A549 (cell line): ENCODE data around the gene PDIK1L. TPM values are rescaled to one million over a fixed set of nuclear protein-coding genes. Genes with fewer than 3 reads are reported as not detected.

ENCODE experiments used
- ATAC-seq, 2 experiments: fragments of 200-7000 bp in 1 of 2; fragments of >200 bp in 1 of 2; cut with Nextera tagmentation in 1 of 2; cut with Tn5 transposase in 1 of 2; 3 replicates each; pipeline versions ENCODE4 v1.8.0 to v1.9.1; 2018 to 2020; ENCODE audit warnings: mild to moderate bottlenecking in 1 of 2, moderate library complexity in 1 of 2
- CTCF ChIA-PET: fragments of 300-600 bp; sonication (Branson Sonifier 250); formaldehyde crosslinking; extraction: SDS; loops from one replicate; lab custom pipeline; 2021; ENCODE audit warnings: antibody characterized with exemption, inconsistent platforms; lab: Yijun Ruan, JAX
- POLR2A ChIA-PET: fragments of 350-600 bp; formaldehyde crosslinking; extraction: SDS; loops from one replicate; lab custom pipeline; 2021; ENCODE audit warnings: antibody characterized with exemption, inconsistent platforms; lab: Yijun Ruan, JAX
- DNase-seq, 2 experiments: peaks; one replicate each; pipeline versions ENCODE4 v3.0.0 to v3.0.0-alpha.2; 2011 to 2016; ENCODE audit warnings: low read depth in 1 of 2, low spot score in 1 of 2
- FAIRE-seq: peaks from 2 replicates; lab custom pipeline; 2011; peaks lifted over from hg19 to GRCh38; lab: Jason Lieb, UNC
- H3K27ac ChIP-seq, 2 experiments: fragments of >200 bp; sonication (Bioruptor Twin); formaldehyde crosslinking; 3 replicates each; pipeline ENCODE4 v1.5.1; 2016 to 2017
- H3K4me1 ChIP-seq: fragments of >200 bp; sonication (Bioruptor Twin); formaldehyde crosslinking; 3 replicates; pipeline ENCODE4 v1.6.1; 2016
- H3K4me2 ChIP-seq: fragments of >200 bp; sonication (Bioruptor Twin); formaldehyde crosslinking; 3 replicates; pipeline ENCODE4 v1.6.1; 2016
- H3K4me3 ChIP-seq: fragments of >200 bp; sonication (Bioruptor Twin); formaldehyde crosslinking; 3 replicates; pipeline ENCODE4 v1.5.1; 2016
- H3K9me3 ChIP-seq: fragments of >200 bp; sonication (Bioruptor Twin); formaldehyde crosslinking; 3 replicates; pipeline ENCODE4 v1.6.1; 2016
- ATOH8 ChIP-seq: fragments of 250-450 bp; sonication (Bioruptor Pico); IDR thresholded peaks from 2 replicates; pipeline ENCODE4 v1.5.0; 2020; ENCODE audit warnings: low read depth, mild to moderate bottlenecking, moderate library complexity
- BCL3 ChIP-seq: fragments of >200 bp; sonication (Bioruptor Twin); formaldehyde crosslinking; IDR thresholded peaks from 3 replicates; pipeline ENCODE4 v1.6.1; 2016
- BHLHE40 ChIP-seq: IDR thresholded peaks from 2 replicates; pipeline ENCODE4 v1.6.1; 2012; ENCODE audit warnings: low read depth, low read length, inconsistent platforms
- CBX8 ChIP-seq: fragments of 200-600 bp; sonication (generic); IDR thresholded peaks from 2 replicates; pipeline ENCODE4 v1.6.1; 2016
- CHD2 ChIP-seq: fragments of 150-350 bp; IDR thresholded peaks from 2 replicates; pipeline ENCODE4 v1.6.1; 2014; ENCODE audit warnings: low read length; ENCODE audit not compliant: partially characterized antibody
- CHD4 ChIP-seq: fragments of 200-600 bp; sonication (generic); IDR thresholded peaks from 2 replicates; pipeline ENCODE4 v1.6.1; 2016; ENCODE audit warnings: antibody characterized with exemption, mild to moderate bottlenecking, borderline replicate concordance
- CTCF ChIP-seq: fragments of >200 bp; sonication (Bioruptor Twin); formaldehyde crosslinking; IDR thresholded peaks from 3 replicates; pipeline ENCODE4 v1.5.1; 2016
- EHF ChIP-seq: fragments of 250-450 bp; sonication (Bioruptor Pico); IDR thresholded peaks from 2 replicates; pipeline ENCODE4 v1.5.0; 2020; ENCODE audit warnings: mild to moderate bottlenecking
- EHMT2 ChIP-seq: fragments of 200-600 bp; sonication (generic); IDR thresholded peaks from 2 replicates; pipeline ENCODE4 v1.6.1; 2016; ENCODE audit warnings: antibody characterized with exemption, low read depth, mild to moderate bottlenecking, moderate library complexity
- ELK1 ChIP-seq: fragments of 150-350 bp; IDR thresholded peaks from 2 replicates; pipeline ENCODE4 v1.6.1; 2014; ENCODE audit warnings: low read depth, mild to moderate bottlenecking, low read length
- FOXS1 ChIP-seq: fragments of 250-450 bp; sonication (Bioruptor Pico); IDR thresholded peaks from 2 replicates; pipeline ENCODE4 v1.5.0; 2020; ENCODE audit warnings: mild to moderate bottlenecking, moderate library complexity
- GATA3 ChIP-seq: IDR thresholded peaks from 2 replicates; pipeline ENCODE4 v1.6.1; 2012; ENCODE audit warnings: borderline replicate concordance
- HEYL ChIP-seq: fragments of 250-450 bp; sonication (Bioruptor Pico); IDR thresholded peaks from 2 replicates; pipeline ENCODE4 v1.8.0; 2021; ENCODE audit warnings: mild to moderate bottlenecking, moderate library complexity
- HMGXB4 ChIP-seq: fragments of 250-450 bp; sonication (Bioruptor Pico); IDR thresholded peaks from 2 replicates; pipeline ENCODE4 v1.5.0; 2021; ENCODE audit warnings: mild to moderate bottlenecking, moderate library complexity, borderline replicate concordance
- HOXA7 ChIP-seq: fragments of 250-450 bp; sonication (Bioruptor Pico); IDR thresholded peaks from 2 replicates; pipeline ENCODE4 v1.5.0; 2020; ENCODE audit warnings: mild to moderate bottlenecking, moderate library complexity
- KDM5A ChIP-seq: fragments of 200-600 bp; sonication (generic); IDR thresholded peaks from 2 replicates; pipeline ENCODE4 v1.6.1; 2016; ENCODE audit warnings: antibody characterized with exemption, mild to moderate bottlenecking
- NPAS2 ChIP-seq: fragments of 250-450 bp; sonication (Bioruptor Pico); IDR thresholded peaks from 2 replicates; pipeline ENCODE4 v1.8.0; 2022; ENCODE audit warnings: mild to moderate bottlenecking, moderate library complexity, borderline replicate concordance
- NR3C1 ChIP-seq: fragments of >200 bp; sonication (Bioruptor Twin); formaldehyde crosslinking; IDR thresholded peaks from 3 replicates; pipeline ENCODE4 v1.6.1; 2017
- PBX3 ChIP-seq: IDR thresholded peaks from 2 replicates; pipeline ENCODE4 v1.6.1; 2012
- POLR2AphosphoS2 ChIP-seq: conservative IDR thresholded peaks from 2 replicates; pipeline ENCODE4 v1.6.1; 2012; ENCODE audit warnings: low read length, improper control_type of control experiment, inconsistent platforms
- RARB ChIP-seq: fragments of 250-450 bp; sonication (Bioruptor Pico); IDR thresholded peaks from 2 replicates; pipeline ENCODE4 v1.8.0; 2021; ENCODE audit warnings: mild to moderate bottlenecking, moderate library complexity
- RCOR1 ChIP-seq: fragments of 150-350 bp; IDR thresholded peaks from 2 replicates; pipeline ENCODE4 v1.6.1; 2014; ENCODE audit warnings: antibody characterized with exemption, low read length, low read depth
- SREBF2 ChIP-seq: fragments of 450-650 bp; IDR thresholded peaks from 2 replicates; pipeline ENCODE4 v1.6.1; 2014; ENCODE audit warnings: mild to moderate bottlenecking, moderate library complexity
- TFCP2L1 ChIP-seq: fragments of 250-450 bp; sonication (Bioruptor Pico); IDR thresholded peaks from 2 replicates; pipeline ENCODE4 v1.5.0; 2021; ENCODE audit warnings: mild to moderate bottlenecking
- USF2 ChIP-seq: fragments of 450-650 bp; IDR thresholded peaks from 2 replicates; pipeline ENCODE4 v1.6.1; 2014; ENCODE audit warnings: antibody characterized with exemption
- ZNF302 ChIP-seq: fragments of 250-450 bp; sonication (Bioruptor Pico); IDR thresholded peaks from 2 replicates; pipeline ENCODE4 v1.9.0; 2021; ENCODE audit warnings: inconsistent platforms, mild to moderate bottlenecking, moderate library complexity
- WGBS: methylation state at CpG from one replicate; pipeline ENCODE4 v1.1.6; 2017; ENCODE audit errors: missing lambda C conversion rate; 5-methylcytosine and 5-hydroxymethylcytosine counted together
- polyA plus RNA-seq, 4 experiments: library from polyadenylated mRNA; depleted of rRNA in 3 of 4; stranded (reverse); fragments of >200 nt; fragmentation: RNase III in 1 of 4; extraction: RNeasy Plus Mini Kit Qiagen cat#74134 plus additional on column Dnase treatment in 1 of 4; gene quantifications; 2 replicates in 3 of 4; 3 replicates in 1 of 4; pipeline ENCODE4 v1.2.3, GENCODE V29; 2011 to 2017

PDIK1L gene
- polyA plus RNA-seq, 2 of the 4 experiments (the other 2 are of a cell fraction), result 2.3 to 4.3 TPM

- peaks cover 11% of the 10 kb centered on the region; the same call in 2 of the 3 replicates for H3K4me1 ChIP-seq
- TF ChIP-seq CTCF, result no peak
- TF ChIP-seq HEYL (CRISPR knock-in tag), result no peak
- TF ChIP-seq ELK1, result no peak
- no peak for TF ChIP-seq NPAS2 (CRISPR knock-in tag)
- no peak for TF ChIP-seq RCOR1
- no peak for TF ChIP-seq NR3C1
- no peak for TF ChIP-seq RARB (CRISPR knock-in tag)
- TF ChIP-seq CHD4, result no peak
- TF ChIP-seq ZNF302, result no peak
- TF ChIP-seq HOXA7 (CRISPR knock-in tag), result no peak
- TF ChIP-seq KDM5A, result no peak
- TF ChIP-seq EHF (CRISPR knock-in tag), result no peak
- TF ChIP-seq TFCP2L1 (CRISPR knock-in tag), result no peak
- no peak for TF ChIP-seq FOXS1 (CRISPR knock-in tag)
- no peak for TF ChIP-seq BCL3
- TF ChIP-seq SREBF2, result no peak
- TF ChIP-seq ATOH8, result no peak
- TF ChIP-seq BHLHE40, result no peak
- TF ChIP-seq, all 56 proteins: peak for 0
- DNase-seq (no peak), ATAC-seq (no peak), FAIRE-seq (no peak)
- no peak overlapping the region for H3K27ac ChIP-seq
- no peak overlapping the region for H3K4me3 ChIP-seq
- no peak overlapping the region for H3K4me2 ChIP-seq
- ChIA-PET POLR2A (no interaction called here), CTCF (interaction anchor here (0.6 to 9.5 kb wide), 12 partner anchors 11 to 315 kb away, joined by 3 to 143 read pairs (median 5); partner anchors contain the start of genes CEP85 and ZNF593)
- WGBS, result 56% methylated on average over 3 of the region's 3 CpGs
- no peaks in the 10 kb centered on the region for H3K9me3 ChIP-seq
Observed at GRCh38 chr1:26102119-26102518, 9.5 kb upstream of the PDIK1L start.

GRCh38 chr1:26102526-26102925, 9.1 kb upstream of the PDIK1L start:
- H3K4me2 ChIP-seq, result no peak overlapping the region
- ATAC-seq (no peak), DNase-seq (no peak), FAIRE-seq (no peak)
- peaks cover 7% of the 10 kb centered on the region; the same call in 2 of the 3 replicates for H3K4me1 ChIP-seq
- H3K4me3 ChIP-seq, result no peak overlapping the region
- POLR2A ChIA-PET, result interaction anchor here (0.6 kb wide), 1 partner anchor 610 kb away, joined by 4 read pairs; no protein-coding TSS in a partner anchor
- 29% methylated on average over 2 of the region's 2 CpGs for WGBS
- no peaks in the 10 kb centered on the region for H3K9me3 ChIP-seq
- no peak overlapping the region for H3K27ac ChIP-seq
- CTCF ChIA-PET, result interaction anchor here (0.6 to 9.5 kb wide), 14 partner anchors 12 to 315 kb away, joined by 3 to 143 read pairs (median 4); partner anchors contain the start of genes CEP85 and ZNF593
- TF ChIP-seq EHMT2, result no peak
- no peak for TF ChIP-seq CHD2
- TF ChIP-seq NR3C1, result no peak
- no peak for TF ChIP-seq HMGXB4 (CRISPR knock-in tag)
- no peak for TF ChIP-seq CBX8
- TF ChIP-seq GATA3, result no peak
- TF ChIP-seq USF2, result no peak
- no peak for TF ChIP-seq POLR2AphosphoS2
- TF ChIP-seq PBX3, result no peak
